HepG2 (cell line): ENCODE data around the gene S100A5. TPM values are rescaled to one million over a fixed set of nuclear protein-coding genes. Genes with fewer than 3 reads are reported as not detected.

ENCODE experiments used
- ATAC-seq: fragments of 200-7000 bp; cut with Tn5 transposase; 3 replicates; pipeline ENCODE4 v1.9.1; 2020; ENCODE audit warnings: mild to moderate bottlenecking, moderate library complexity
- BruUV-seq: library from RNA; stranded (reverse); fragments of 400-500 nt; replicated peaks from 2 replicates; lab custom pipeline; 2021; lab: Mats Ljungman, UMichigan
- CTCF ChIA-PET: fragments of 300-600 bp; formaldehyde crosslinking; extraction: SDS; loops from one replicate; lab custom pipeline; 2021; ENCODE audit warnings: low total read pairs, inconsistent platforms, low intra/inter-chr PET ratio; lab: Yijun Ruan, JAX
- POLR2A ChIA-PET: fragments of 350-600 bp; sonication (Branson Sonifier 250); formaldehyde crosslinking; loops from one replicate; lab custom pipeline; 2020; ENCODE audit warnings: antibody characterized with exemption, inconsistent platforms; lab: Yijun Ruan, JAX
- DNase-seq: peaks from one replicate; pipeline ENCODE4 v3.0.0-alpha.2; 2015; ENCODE audit warnings: low spot score
- FAIRE-seq: peaks from 3 replicates; lab custom pipeline; 2011; peaks lifted over from hg19 to GRCh38; lab: Jason Lieb, UNC
- H2AFZ ChIP-seq: one replicate; pipeline ENCODE4 v1.6.1; 2011; ENCODE audit warnings: low read length, inconsistent platforms
- H3K27ac ChIP-seq: fragments of 300-600 bp; 3 replicates; pipeline ENCODE4 v1.8.0; 2011; ENCODE audit warnings: mixed run types, mild to moderate bottlenecking, mixed read lengths, low read length, inconsistent platforms; ENCODE audit not compliant: insufficient read depth; ENCODE audit errors: extremely low read length
- H3K27me3 ChIP-seq, 2 experiments: fragments of 200-600 bp in 1 of 2; 2 replicates in 1 of 2; 3 replicates in 1 of 2; pipeline versions ENCODE4 v1.6.0 to v1.8.0; 2011; ENCODE audit warnings: low read length in 2 of 2, mild to moderate bottlenecking in 2 of 2, moderate library complexity in 2 of 2, inconsistent platforms in 1 of 2; ENCODE audit not compliant: insufficient read depth in 2 of 2, control insufficient read depth in 1 of 2
- H3K36me3 ChIP-seq, 2 experiments: fragments of 200-600 bp in 1 of 2; replicated peaks in 1 of 2; 2 replicates in 1 of 2; 3 replicates in 1 of 2; pipeline versions ENCODE4 v1.5.1 to v1.8.0; 2011; ENCODE audit warnings: low read length in 2 of 2, inconsistent platforms in 1 of 2; ENCODE audit not compliant: insufficient read depth in 2 of 2, control insufficient read depth in 1 of 2
- H3K4me1 ChIP-seq: 2 replicates; pipeline ENCODE4 v1.5.1; 2012; ENCODE audit warnings: low read length, inconsistent platforms; ENCODE audit not compliant: insufficient read depth
- H3K4me2 ChIP-seq: 2 replicates; pipeline ENCODE4 v1.6.0; 2011; ENCODE audit warnings: low read depth, low read length, inconsistent platforms
- H3K4me3 ChIP-seq, 3 experiments: fragments of 200-600 bp in 1 of 3; sonication (generic), shearing (Covaris generic) in 1 of 3; replicated peaks in 1 of 3; 2 replicates each; pipeline ENCODE4 v1.5.1; 2011 to 2016; ENCODE audit warnings: low read length in 3 of 3, inconsistent platforms in 2 of 3, low read depth in 2 of 3, mild to moderate bottlenecking in 2 of 3, control low read depth in 1 of 3, mixed read lengths in 1 of 3; ENCODE audit not compliant: insufficient read depth in 1 of 3
- H3K79me2 ChIP-seq: one replicate; pipeline ENCODE4 v1.6.1; 2011; ENCODE audit warnings: low read length, inconsistent platforms; ENCODE audit not compliant: insufficient read depth
- H3K9ac ChIP-seq: 2 replicates; pipeline ENCODE4 v1.6.0; 2011; ENCODE audit warnings: mild to moderate bottlenecking, low read depth, low read length, inconsistent platforms; ENCODE audit not compliant: insufficient read depth
- H3K9me3 ChIP-seq: 2 replicates; pipeline ENCODE4 v1.5.1; 2012; ENCODE audit warnings: mild to moderate bottlenecking, low read length
- H4K20me1 ChIP-seq: 2 replicates; pipeline ENCODE4 v1.6.0; 2011; ENCODE audit warnings: inconsistent platforms, mild to moderate bottlenecking, low read length, moderate library complexity; ENCODE audit not compliant: insufficient read depth
- CREB1 ChIP-seq, 2 experiments: fragments of 450-650 bp in 1 of 2; IDR thresholded peaks; 2 replicates each; pipeline ENCODE4 v1.6.1; 2016 to 2017; ENCODE audit warnings: control low read depth in 1 of 2, mild to moderate bottlenecking in 1 of 2, missing compliant biosample characterization in 1 of 2, missing genetic modification characterization in 1 of 2
- HOXA9 ChIP-seq: sonication (generic); formaldehyde crosslinking; IDR thresholded peaks from 2 replicates; pipeline ENCODE4 v1.8.1; 2022; ENCODE audit warnings: missing genetic modification reagents, mild to moderate bottlenecking, moderate library complexity, borderline replicate concordance
- ISX ChIP-seq: sonication (generic); formaldehyde crosslinking; conservative IDR thresholded peaks from 2 replicates; pipeline ENCODE4 v1.5.0; 2020; ENCODE audit warnings: missing genetic modification reagents
- POGZ ChIP-seq: sonication (generic); formaldehyde crosslinking; IDR thresholded peaks from 2 replicates; pipeline ENCODE4 v1.4.0; 2020; ENCODE audit warnings: mild to moderate bottlenecking, missing genetic modification reagents
- SIX1 ChIP-seq: sonication (generic); formaldehyde crosslinking; IDR thresholded peaks from 2 replicates; pipeline ENCODE4 v1.4.0; 2020; ENCODE audit warnings: missing genetic modification reagents, borderline replicate concordance
- ZFP90 ChIP-seq: sonication (generic); formaldehyde crosslinking; IDR thresholded peaks from 2 replicates; pipeline ENCODE4 v1.8.0; 2022; ENCODE audit warnings: missing genetic modification reagents, mild to moderate bottlenecking, inconsistent platforms, borderline replicate concordance
- ZNF570 ChIP-seq: sonication (generic); formaldehyde crosslinking; IDR thresholded peaks from 2 replicates; pipeline ENCODE4 v1.4.0; 2020; ENCODE audit warnings: mild to moderate bottlenecking, missing genetic modification reagents, borderline replicate concordance
- ZNF614 ChIP-seq: IDR thresholded peaks from 2 replicates; pipeline ENCODE4 v1.6.1; 2018; ENCODE audit warnings: missing biosample characterization, missing genetic modification reagents, inconsistent platforms, borderline replicate concordance
- WGBS: methylation state at CpG from one replicate; pipeline ENCODE4 v1.1.6; 2017; ENCODE audit warnings: low lambda C conversion rate; 5-methylcytosine and 5-hydroxymethylcytosine counted together
- in situ Hi-C: cut with HindIII; loops from 2 replicates; pipeline ENCODE4 v1.10.0; 2017; ENCODE audit warnings: low pct_unique_long_range_greater_than_20kb; ENCODE audit not compliant: extremely low pct_ligation_motif_present
- intact Hi-C: fragments of 100-400 bp; cut with micrococcal nuclease; formaldehyde crosslinking; loops from one replicate; pipeline ENCODE4 v1.10.0; 2022; ENCODE audit not compliant: unreplicated experiment
- polyA plus RNA-seq, 8 experiments: library from polyadenylated mRNA; depleted of rRNA in 3 of 8; stranded (reverse) in 7 of 8; unstranded in 1 of 8; fragments of >200 nt; fragmentation: Illumina TruSeq in 4 of 8; extraction: Trizol in 4 of 8; gene quantifications; 2 replicates each; pipeline versions ENCODE4 v1.2.1 to v1.2.3, GENCODE V29; 2011 to 2016; ENCODE audit warnings: low read depth in 4 of 8, missing spikeins in 1 of 8, mixed read lengths in 1 of 8; ENCODE audit not compliant: insufficient read depth in 1 of 8
- total RNA-seq, 5 experiments: library from RNA; depleted of rRNA; stranded (reverse); fragments of >200 nt; fragmentation: Illumina TruSeq; extraction: Trizol; gene quantifications; 2 replicates each; pipeline ENCODE4 v1.2.3, GENCODE V29; 2016; ENCODE audit warnings: low read depth in 1 of 5
- TF ChIP-seq, protein P1 (sequence below): sonication (generic); formaldehyde crosslinking; IDR thresholded peaks from 2 replicates; pipeline ENCODE4 v1.4.0; 2020; ENCODE audit warnings: missing genetic modification reagents
- TF ChIP-seq, protein P2 (sequence below): sonication (generic); formaldehyde crosslinking; conservative IDR thresholded peaks from 2 replicates; pipeline ENCODE4 v1.4.0; 2020; ENCODE audit warnings: missing genetic modification reagents
- TF ChIP-seq, protein P3 (sequence below): sonication (generic); formaldehyde crosslinking; IDR thresholded peaks from 2 replicates; pipeline ENCODE4 v1.5.0; 2020; ENCODE audit warnings: missing genetic modification reagents
- TF ChIP-seq, protein P4 (sequence below): sonication (generic); formaldehyde crosslinking; IDR thresholded peaks from 2 replicates; pipeline ENCODE4 v1.5.0; 2020; ENCODE audit warnings: missing genetic modification reagents
- TF ChIP-seq, protein P5 (sequence below): sonication (generic); formaldehyde crosslinking; IDR thresholded peaks from 2 replicates; pipeline ENCODE4 v1.4.0; 2020; ENCODE audit warnings: missing genetic modification reagents
- TF ChIP-seq, protein P6 (sequence below): sonication (generic); formaldehyde crosslinking; IDR thresholded peaks from 2 replicates; pipeline ENCODE4 v1.5.1; 2020; ENCODE audit warnings: mild to moderate bottlenecking, missing genetic modification reagents

The S100A5 gene
- total and polyA plus RNA-seq, 2 of the 13 experiments (the other 11 are each of a cell fraction or from before 2014, with no cell fraction given): not detected

DNA sequence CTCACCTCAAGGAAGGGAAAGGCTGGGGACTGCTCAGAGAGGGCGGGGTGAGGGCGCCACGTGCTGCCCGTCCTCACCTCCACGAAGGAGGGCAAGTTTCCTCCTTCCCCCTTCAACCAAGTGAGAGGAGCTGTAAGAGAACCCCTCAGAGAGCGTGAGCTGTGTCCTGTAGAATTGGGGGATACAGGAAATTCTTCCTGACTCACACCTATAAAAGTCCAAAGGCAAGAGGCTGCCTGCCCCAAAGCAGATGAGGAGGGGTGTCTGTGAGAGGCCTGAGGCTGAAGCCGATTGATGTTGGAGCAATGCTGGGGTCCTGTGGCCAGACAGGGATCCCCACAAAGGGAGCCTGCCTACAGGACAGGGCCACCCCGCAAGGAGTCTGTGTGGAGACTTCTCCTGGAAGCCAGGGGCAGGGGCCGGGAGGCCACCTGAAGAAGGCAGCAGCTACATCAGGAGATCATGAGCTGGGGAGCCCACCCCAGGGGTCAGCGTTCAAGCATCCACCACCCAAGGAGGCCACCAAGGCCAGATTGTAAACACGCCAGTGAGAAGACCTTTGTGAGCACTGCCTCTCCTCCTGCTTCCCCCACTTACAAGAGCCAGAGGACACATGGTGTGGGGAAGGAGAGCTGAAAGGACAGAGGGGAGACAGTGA is 32.7 kb downstream of the S100A5 start:
- POLR2A ChIA-PET: interaction anchor here (1.2 to 1.7 kb wide), 2 partner anchors 126 to 140 kb away, joined by 3 to 4 read pairs; partner anchors contain the start of gene CHTOP
- H3K9ac ChIP-seq: no peak overlapping the region

More for the DNA sequence above, 32.7 kb downstream of the S100A5 start:
- peaks cover 0 to 4% of the 10 kb centered on the region in 2 experiments; a peak in 2 of 5 replicates for H3K27me3 ChIP-seq
- no peak overlapping the region for H3K27ac ChIP-seq
- CTCF ChIA-PET: no interaction called here
- H3K36me3 ChIP-seq: no peaks in the 10 kb centered on the region
- H3K4me1 ChIP-seq: peaks cover 36% of the 10 kb centered on the region
- no peak overlapping the region for H3K4me3 ChIP-seq
- WGBS: 77% methylated on average over 11 of the region's 11 CpGs
- BruUV-seq: no TSS peak
- H3K9me3 ChIP-seq: no peaks in the 10 kb centered on the region
- no peaks in the 10 kb centered on the region for H3K79me2 ChIP-seq
- no peak overlapping the region for H2AFZ ChIP-seq
- ATAC-seq: no peak
- H3K4me2 ChIP-seq: no peak overlapping the region
- no peak for DNase-seq
- FAIRE-seq: no peak
- in situ Hi-C loops: loop anchor here (5.0 kb wide), 2 partner anchors 59 to 119 kb away; partner anchors contain the start of genes S100A1, S100A13 and S100A2
- intact Hi-C loops: loop anchor here (10.0 kb wide), 1 partner anchor 237 kb away; no protein-coding TSS in a partner anchor
- no peaks in the 10 kb centered on the region for H4K20me1 ChIP-seq
- TF ChIP-seq ZFP90 (CRISPR knock-in tag): no peak
- TF ChIP-seq, protein P1, sequence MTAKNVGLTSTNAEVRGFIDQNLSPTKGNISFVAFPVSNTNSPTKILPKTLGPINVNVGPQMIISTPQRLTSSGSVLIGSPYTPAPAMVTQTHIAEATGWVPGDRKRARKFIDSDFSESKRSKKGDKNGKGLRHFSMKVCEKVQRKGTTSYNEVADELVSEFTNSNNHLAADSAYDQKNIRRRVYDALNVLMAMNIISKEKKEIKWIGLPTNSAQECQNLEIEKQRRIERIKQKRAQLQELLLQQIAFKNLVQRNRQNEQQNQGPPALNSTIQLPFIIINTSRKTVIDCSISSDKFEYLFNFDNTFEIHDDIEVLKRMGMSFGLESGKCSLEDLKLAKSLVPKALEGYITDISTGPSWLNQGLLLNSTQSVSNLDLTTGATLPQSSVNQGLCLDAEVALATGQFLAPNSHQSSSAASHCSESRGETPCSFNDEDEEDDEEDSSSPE (CRISPR knock-in tag): no peak
- TF ChIP-seq ZNF614 (CRISPR knock-in tag): no peak
- no peak for TF ChIP-seq ISX (CRISPR knock-in tag)
- TF ChIP-seq, protein P2, sequence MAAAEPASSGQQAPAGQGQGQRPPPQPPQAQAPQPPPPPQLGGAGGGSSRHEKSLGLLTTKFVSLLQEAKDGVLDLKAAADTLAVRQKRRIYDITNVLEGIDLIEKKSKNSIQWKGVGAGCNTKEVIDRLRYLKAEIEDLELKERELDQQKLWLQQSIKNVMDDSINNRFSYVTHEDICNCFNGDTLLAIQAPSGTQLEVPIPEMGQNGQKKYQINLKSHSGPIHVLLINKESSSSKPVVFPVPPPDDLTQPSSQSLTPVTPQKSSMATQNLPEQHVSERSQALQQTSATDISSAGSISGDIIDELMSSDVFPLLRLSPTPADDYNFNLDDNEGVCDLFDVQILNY: no peak
- TF ChIP-seq, protein P3, sequence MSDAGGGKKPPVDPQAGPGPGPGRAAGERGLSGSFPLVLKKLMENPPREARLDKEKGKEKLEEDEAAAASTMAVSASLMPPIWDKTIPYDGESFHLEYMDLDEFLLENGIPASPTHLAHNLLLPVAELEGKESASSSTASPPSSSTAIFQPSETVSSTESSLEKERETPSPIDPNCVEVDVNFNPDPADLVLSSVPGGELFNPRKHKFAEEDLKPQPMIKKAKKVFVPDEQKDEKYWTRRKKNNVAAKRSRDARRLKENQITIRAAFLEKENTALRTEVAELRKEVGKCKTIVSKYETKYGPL: no peak
- no peak for TF ChIP-seq HOXA9 (CRISPR knock-in tag)
- no peak for TF ChIP-seq ZNF570
- TF ChIP-seq, protein P4, sequence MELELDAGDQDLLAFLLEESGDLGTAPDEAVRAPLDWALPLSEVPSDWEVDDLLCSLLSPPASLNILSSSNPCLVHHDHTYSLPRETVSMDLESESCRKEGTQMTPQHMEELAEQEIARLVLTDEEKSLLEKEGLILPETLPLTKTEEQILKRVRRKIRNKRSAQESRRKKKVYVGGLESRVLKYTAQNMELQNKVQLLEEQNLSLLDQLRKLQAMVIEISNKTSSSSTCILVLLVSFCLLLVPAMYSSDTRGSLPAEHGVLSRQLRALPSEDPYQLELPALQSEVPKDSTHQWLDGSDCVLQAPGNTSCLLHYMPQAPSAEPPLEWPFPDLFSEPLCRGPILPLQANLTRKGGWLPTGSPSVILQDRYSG: no peak
- TF ChIP-seq POGZ (CRISPR knock-in tag): no peak
- TF ChIP-seq, protein P5, sequence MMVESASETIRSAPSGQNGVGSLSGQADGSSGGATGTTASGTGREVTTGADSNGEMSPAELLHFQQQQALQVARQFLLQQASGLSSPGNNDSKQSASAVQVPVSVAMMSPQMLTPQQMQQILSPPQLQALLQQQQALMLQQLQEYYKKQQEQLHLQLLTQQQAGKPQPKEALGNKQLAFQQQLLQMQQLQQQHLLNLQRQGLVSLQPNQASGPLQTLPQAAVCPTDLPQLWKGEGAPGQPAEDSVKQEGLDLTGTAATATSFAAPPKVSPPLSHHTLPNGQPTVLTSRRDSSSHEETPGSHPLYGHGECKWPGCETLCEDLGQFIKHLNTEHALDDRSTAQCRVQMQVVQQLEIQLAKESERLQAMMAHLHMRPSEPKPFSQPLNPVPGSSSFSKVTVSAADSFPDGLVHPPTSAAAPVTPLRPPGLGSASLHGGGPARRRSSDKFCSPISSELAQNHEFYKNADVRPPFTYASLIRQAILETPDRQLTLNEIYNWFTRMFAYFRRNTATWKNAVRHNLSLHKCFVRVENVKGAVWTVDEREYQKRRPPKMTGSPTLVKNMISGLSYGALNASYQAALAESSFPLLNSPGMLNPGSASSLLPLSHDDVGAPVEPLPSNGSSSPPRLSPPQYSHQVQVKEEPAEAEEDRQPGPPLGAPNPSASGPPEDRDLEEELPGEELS (CRISPR knock-in tag): no peak
- TF ChIP-seq, protein P6, sequence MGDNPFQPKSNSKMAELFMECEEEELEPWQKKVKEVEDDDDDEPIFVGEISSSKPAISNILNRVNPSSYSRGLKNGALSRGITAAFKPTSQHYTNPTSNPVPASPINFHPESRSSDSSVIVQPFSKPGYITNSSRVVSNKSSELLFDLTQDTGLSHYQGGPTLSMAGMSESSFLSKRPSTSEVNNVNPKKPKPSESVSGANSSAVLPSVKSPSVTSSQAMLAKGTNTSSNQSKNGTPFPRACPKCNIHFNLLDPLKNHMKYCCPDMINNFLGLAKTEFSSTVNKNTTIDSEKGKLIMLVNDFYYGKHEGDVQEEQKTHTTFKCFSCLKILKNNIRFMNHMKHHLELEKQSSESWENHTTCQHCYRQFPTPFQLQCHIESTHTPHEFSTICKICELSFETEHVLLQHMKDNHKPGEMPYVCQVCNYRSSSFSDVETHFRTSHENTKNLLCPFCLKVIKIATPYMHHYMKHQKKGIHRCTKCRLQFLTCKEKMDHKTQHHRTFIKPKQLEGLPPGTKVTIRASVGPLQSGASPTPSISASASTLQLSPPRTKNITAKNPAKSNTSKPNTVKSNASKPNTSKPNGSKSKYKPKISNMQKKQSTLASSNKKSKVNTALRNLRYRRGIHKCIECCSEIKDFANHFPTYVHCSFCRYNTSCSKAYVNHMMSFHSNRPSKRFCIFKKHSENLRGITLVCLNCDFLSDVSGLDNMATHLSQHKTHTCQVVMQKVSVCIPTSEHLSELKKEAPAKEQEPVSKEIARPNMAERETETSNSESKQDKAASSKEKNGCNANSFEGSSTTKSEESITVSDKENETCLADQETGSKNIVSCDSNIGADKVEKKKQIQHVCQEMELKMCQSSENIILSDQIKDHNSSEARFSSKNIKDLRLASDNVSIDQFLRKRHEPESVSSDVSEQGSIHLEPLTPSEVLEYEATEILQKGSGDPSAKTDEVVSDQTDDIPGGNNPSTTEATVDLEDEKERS: no peak
- TF ChIP-seq SIX1 (CRISPR knock-in tag): no peak
- no peak for TF ChIP-seq CREB1 (IDR thresholded peaks at IDR 0.05)
- TF ChIP-seq CREB1 (CRISPR knock-in tag; IDR thresholded peaks at IDR 0.05): no peak
